ENCODE measurements around the gene LMF1.

The LMF1 gene

GRCh38 chr16:878072-878784 is 92.6 kb downstream of the LMF1 start:
- DNase-seq = no peak

GRCh38 chr16:877242-878071 is 93.3 kb downstream of the LMF1 start:
- DNase-seq = no peak

GRCh38 chr16:876523-877241 is 94.1 kb downstream of the LMF1 start:
- DNase-seq = no peak

GRCh38 chr16:876041-876335 is 94.8 kb downstream of the LMF1 start:
- no peak for DNase-seq

GRCh38 chr16:875182-876040 is 95.4 kb downstream of the LMF1 start:
- DNase-seq = no peak

GRCh38 chr16:874366-875181 is 96.2 kb downstream of the LMF1 start:
- DNase-seq = no peak

GRCh38 chr16:873889-874288 is 96.9 kb downstream of the LMF1 start:
- DNase-seq = no peak

- no peak for DNase-seq
Measured at GRCh38 chr16:873243-873661, 97.5 kb downstream of the LMF1 start.

- DNase-seq = no peak
Measured at GRCh38 chr16:872436-873242, 98.1 kb downstream of the LMF1 start.

GRCh38 chr16:871562-872345 is 99.0 kb downstream of the LMF1 start:
- DNase-seq = no peak

- DNase-seq = no peak
Measured at GRCh38 chr16:870856-871561, 99.8 kb downstream of the LMF1 start.

- DNase-seq = no peak
Measured at GRCh38 chr16:869823-870641, 100.8 kb downstream of the LMF1 start.

GRCh38 chr16:868846-869822 is 101.7 kb downstream of the LMF1 start:
- DNase-seq = no peak

GRCh38 chr16:868386-868755 is 102.4 kb downstream of the LMF1 start:
- DNase-seq = no peak

GRCh38 chr16:867421-868385 is 103.1 kb downstream of the LMF1 start:
- DNase-seq = no peak

- DNase-seq = no peak
Measured at GRCh38 chr16:866252-866896, 104.4 kb downstream of the LMF1 start.

Measured in effector CD8-positive, alpha-beta T cell (primary cell).